WERI-Rb-1 (cell line): ENCODE measurements around the gene UBE2D2.

Source experiments
- DNase-seq: peaks from one replicate; pipeline ENCODE4 v3.0.0-alpha.2; 2020
- H3K27ac ChIP-seq: fragments of 250-450 bp; sonication (Bioruptor Pico); 2 replicates; pipeline ENCODE4 v1.5.1; 2020; ENCODE audit warnings: mild to moderate bottlenecking, moderate library complexity
- H3K27me3 ChIP-seq: fragments of 250-450 bp; sonication (Bioruptor Pico); 2 replicates; pipeline ENCODE4 v1.5.1; 2021; ENCODE audit warnings: mild to moderate bottlenecking, low read depth, moderate library complexity; ENCODE audit not compliant: insufficient read depth, severe bottlenecking
- H3K36me3 ChIP-seq: fragments of 250-450 bp; sonication (Bioruptor Pico); 2 replicates; pipeline ENCODE4 v1.5.1; 2020; ENCODE audit warnings: mild to moderate bottlenecking, moderate library complexity
- H3K4me3 ChIP-seq: 2 replicates; pipeline ENCODE4 v1.5.1; 2011; ENCODE audit warnings: low read depth, mild to moderate bottlenecking, control low read depth, low read length
- H3K9me3 ChIP-seq: fragments of 250-450 bp; sonication (Bioruptor Pico); 2 replicates; pipeline ENCODE4 v1.5.1; 2021; ENCODE audit warnings: mild to moderate bottlenecking, moderate library complexity; ENCODE audit not compliant: severe bottlenecking
- CTCF ChIP-seq: IDR thresholded peaks from 2 replicates; pipeline ENCODE4 v1.5.1; 2011; ENCODE audit warnings: low read depth, mild to moderate bottlenecking, control low read depth, inconsistent platforms, low read length

Gene UBE2D2

DNA sequence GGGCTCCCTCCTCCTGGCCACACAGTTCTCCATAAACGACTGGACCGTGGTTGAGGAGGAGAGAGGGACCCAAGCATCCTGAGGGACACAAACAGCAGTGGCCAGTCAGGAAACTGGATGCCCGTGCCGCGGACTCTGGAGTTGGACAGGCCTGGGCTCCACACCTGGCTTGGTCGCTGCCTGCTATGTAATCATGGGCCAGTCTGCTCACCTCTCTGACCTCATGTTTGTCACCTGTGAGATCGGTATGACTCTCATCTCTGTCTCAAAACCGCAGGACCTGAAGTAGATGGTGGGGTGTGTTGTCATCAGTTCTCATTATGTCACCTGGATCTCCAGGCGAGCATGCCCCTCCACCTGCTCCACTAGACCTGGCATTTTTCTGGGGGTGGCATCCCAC, 101.5 kb downstream of the UBE2D2 start:
- TF ChIP-seq CTCF = no peak
- Histone ChIP-seq H3K36me3 (peaks cover 39% of the 10 kb centered on the region), H3K9me3 (no peaks in the 10 kb centered on the region), H3K27me3 (no peaks in the 10 kb centered on the region), H3K27ac (no peak overlapping the region), H3K4me3 (no peak overlapping the region)
- DNase-seq = no peak

DNA sequence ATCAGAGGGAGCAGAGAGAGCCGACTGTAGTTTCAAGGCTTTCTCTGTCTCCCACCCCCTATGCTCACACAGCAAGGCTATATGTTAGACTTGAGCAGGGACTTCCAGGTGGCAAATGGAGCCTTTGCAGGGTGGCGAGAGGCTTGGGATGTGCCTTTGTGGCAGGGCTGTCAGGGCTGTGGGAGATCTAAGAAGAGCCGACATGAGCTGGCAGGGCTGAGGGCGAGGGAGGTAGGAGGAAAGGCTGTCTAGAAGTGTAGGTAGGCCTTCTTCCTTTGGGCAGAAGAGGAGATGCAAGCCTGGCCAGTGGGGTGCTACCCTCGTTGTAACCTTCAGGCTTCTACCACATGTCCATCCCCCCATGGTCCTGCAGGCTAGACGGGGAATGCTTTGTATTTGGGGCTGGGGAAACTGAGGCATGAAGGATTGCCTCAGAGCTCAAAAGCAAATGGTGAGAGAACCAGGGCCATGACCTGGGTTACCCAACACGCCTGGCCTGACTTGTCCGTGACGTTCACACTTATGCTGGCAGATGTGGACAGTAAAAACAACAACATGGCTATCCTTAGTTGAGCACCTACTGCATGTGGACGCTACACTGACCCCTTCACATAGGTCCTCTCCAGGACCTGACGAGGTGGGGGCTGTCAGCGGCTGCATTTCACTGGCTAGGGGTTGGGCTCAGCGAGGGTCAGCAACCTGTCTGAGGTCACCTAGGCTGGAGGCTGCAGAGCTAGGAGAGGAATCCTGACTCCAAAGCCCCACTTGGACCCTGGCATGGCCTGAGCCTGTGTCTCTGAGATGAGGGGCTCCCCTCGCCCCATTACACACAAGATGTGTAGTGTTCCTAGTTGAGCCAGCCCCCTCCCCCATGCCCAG, 102.3 kb downstream of the UBE2D2 start:
- no peak overlapping the region for H3K27ac ChIP-seq
- H3K36me3 ChIP-seq = peaks cover 40% of the 10 kb centered on the region
- no peak overlapping the region for H3K4me3 ChIP-seq
- no peaks in the 10 kb centered on the region for H3K27me3 ChIP-seq
- no peaks in the 10 kb centered on the region for H3K9me3 ChIP-seq
- no peak for TF ChIP-seq CTCF
- no peak for DNase-seq

- Histone ChIP-seq H3K4me3 (no peak overlapping the region), H3K36me3 (peaks cover 38% of the 10 kb centered on the region), H3K27ac (no peak overlapping the region), H3K9me3 (no peaks in the 10 kb centered on the region), H3K27me3 (no peaks in the 10 kb centered on the region)
- TF ChIP-seq CTCF = no peak
- DNase-seq = no peak
These were observed 103.1 kb downstream of the UBE2D2 start for GRCh38 chr5:139664086-139664693.

GRCh38 chr5:139664727-139665351, 103.7 kb downstream of the UBE2D2 start:
- H3K27ac ChIP-seq = no peak overlapping the region
- peaks cover 38% of the 10 kb centered on the region for H3K36me3 ChIP-seq
- no peaks in the 10 kb centered on the region for H3K27me3 ChIP-seq
- DNase-seq = no peak
- H3K9me3 ChIP-seq = no peaks in the 10 kb centered on the region
- no peak for TF ChIP-seq CTCF
- H3K4me3 ChIP-seq = no peak overlapping the region

GRCh38 chr5:139665626-139666025, 104.5 kb downstream of the UBE2D2 start:
- H3K27ac ChIP-seq = no peak overlapping the region
- H3K36me3 ChIP-seq = peaks cover 38% of the 10 kb centered on the region
- TF ChIP-seq CTCF = no peak
- no peaks in the 10 kb centered on the region for H3K9me3 ChIP-seq
- no peaks in the 10 kb centered on the region for H3K27me3 ChIP-seq
- no peak overlapping the region for H3K4me3 ChIP-seq
- no peak for DNase-seq
